Glomerular visceral epithelial cell (primary cell): ENCODE results near the gene GPHN.

Experiments
- DNase-seq: peaks from one replicate; pipeline ENCODE4 v3.0.0-alpha.2; 2016; ENCODE audit errors: extremely low spot score

The GPHN gene

DNA sequence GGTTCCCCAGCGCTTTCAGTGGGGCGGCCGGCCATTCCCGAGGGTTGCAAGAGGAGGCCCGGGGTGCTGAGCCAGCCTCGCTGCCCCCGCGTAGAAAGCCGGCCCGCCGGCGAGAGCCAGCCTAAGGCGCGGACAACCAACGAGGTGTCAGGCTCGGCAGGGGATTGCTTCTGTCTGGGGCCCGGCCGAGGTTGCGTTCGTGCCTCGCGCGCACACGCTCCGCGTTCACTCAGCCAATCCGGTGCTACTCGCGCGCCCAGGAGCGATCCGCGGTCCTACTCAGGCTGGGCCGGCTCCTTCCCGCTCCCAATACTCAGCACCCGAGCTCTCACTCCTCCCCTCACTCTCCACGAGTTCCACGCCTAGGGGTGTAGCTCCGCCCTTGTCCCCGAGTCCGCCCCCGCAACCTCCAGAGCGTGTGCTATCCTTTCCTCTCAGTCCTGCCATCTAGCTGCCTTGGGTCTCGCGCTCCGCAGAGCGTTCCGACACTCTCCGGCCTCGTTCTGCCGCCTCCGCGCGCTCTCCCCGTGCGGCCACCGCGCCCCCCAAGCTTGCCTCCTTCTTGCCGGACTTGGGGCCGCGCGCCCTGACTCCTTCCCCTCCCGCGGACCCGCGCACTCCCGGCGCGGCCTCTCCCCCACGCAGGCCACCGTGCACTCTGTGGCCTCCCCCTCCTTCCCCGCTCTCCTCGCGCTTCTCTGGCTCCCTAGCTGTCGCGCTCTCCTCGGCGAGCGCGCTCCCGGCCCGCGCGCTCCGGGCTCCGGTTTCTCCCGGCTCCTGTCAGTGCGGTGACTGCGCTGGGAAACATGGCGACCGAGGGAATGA lies at the start of gene GPHN:
Gene GPHN, plus strand, starts transcription at position 426 of the 825 bp plus-strand sequence.
- peak; percentile 99 for DNase-seq

DNA sequence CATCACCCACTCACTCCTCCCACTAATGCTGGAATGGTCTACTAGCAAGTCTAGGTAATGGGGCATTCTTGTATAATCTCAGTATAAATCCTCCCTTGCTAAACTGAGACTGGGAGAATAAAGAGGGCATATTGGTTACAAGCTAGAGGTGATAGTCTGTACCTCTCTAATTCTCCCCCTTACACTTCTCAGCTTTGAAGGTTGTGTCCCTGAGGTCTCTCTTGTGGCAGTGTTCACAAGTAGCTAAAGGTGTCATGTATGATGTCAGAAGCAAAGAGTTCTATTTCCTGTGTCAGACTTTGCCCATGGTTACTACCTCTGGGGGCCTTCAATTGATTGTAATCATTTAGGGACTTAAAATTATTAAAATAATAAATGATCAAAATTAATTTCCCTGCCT lies 48.3 kb upstream of the GPHN start:
- DNase-seq = no peak

GRCh38 chr14:66464261-66464660 lies 43.7 kb upstream of the GPHN start:
- DNase-seq = no peak

- no peak for DNase-seq
Observed at GRCh38 chr14:66468778-66469367, 39.1 kb upstream of the GPHN start.

- DNase-seq = no peak
Observed at GRCh38 chr14:66471584-66471983, 36.4 kb upstream of the GPHN start.

GRCh38 chr14:66472251-66472650 lies 35.7 kb upstream of the GPHN start:
- no peak for DNase-seq

DNA sequence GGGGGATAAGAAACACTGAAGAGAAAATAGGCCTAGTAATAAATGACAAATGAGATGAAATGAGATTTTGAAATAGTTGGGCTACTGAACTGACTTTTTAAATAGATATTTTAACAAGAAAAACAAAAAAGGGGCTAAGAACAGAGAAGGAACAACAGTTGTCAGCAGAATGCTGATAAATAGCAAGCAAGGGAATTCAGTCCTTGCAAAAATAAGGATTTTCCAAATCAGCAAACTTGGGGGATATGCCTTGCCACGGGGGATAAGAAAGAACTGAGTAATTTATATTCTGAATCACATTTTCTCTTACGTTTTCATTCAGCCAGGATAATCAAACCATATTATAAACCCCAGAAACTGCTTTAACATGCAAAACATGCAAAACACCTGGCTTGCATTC lies 34.7 kb upstream of the GPHN start:
- DNase-seq = no peak

DNA sequence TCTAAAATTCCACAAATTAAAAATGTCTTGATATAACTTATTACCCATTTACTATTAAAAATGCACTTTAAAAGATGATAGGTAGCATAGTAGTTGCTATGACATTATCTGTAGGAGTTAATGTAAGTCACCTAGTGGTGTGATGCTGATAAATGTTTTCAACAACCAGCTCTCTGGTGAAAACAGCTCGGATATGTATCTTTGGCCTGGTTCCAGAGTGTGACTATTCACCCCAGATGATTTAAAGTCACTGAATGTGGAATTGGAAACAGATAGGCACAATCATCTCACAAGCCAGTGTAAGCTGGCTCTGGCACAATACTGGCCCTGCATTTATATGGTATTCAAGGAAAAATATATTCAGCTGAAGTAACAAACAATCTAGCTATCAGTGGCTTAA lies 31.0 kb upstream of the GPHN start:
- peak; percentile 33 for DNase-seq

DNA sequence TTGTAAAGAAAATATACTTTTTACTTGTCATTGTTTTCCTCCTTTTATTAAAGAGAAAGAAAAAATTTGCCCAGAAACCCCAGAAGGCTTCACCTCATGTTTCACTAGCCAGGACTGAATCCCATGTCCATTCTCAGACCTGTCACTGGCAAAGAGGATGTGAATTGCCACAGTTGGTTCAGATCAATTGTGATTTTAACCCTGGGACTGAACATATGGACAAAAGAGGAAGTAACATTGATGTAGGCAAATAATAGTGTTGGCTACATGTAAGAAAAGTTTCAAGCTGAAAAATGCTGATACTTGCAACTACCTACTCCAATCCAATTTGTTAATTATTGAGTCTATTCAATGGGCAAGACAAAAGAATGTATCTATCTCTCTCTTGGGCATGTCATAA lies 30.4 kb upstream of the GPHN start:
- DNase-seq = no peak

DNA sequence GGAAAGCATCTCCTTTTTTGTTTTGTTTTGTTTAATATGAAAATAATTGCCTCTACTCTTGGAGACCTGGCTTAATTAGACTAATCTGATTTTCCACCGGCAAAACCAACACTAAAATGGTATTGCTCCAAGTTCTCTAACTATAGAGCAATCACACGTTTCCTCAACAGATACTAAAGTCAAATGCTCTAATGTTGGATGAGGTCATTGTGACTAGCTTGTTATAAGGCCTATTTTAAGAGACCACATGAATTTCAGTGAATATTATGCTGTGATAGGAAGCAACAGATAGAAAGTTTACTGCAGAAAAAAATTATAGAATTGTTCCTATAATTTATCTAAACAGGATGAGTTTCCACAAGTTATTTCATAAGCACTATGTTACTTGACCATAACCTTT lies 25.1 kb upstream of the GPHN start:
- no peak for DNase-seq

DNA sequence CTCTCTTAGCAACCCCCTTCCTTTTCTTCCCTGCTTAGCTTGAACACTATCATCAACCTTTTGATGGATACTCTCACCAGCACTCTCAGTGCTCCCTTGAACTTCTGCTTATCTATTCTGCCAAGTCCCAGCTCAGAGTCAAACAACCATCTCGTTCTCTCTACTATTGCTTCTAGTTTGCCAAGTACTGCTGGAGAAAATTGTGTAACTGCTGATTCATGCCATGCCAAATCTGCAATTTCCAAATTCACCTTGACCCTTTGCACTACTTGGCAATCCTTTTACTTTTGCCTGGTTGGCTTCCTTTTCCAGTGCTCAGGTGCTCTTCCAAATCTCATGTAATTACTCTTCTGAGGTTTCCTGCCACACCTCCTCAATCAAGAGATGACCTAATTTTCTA lies 24.6 kb upstream of the GPHN start:
- DNase-seq = no peak

GRCh38 chr14:66485029-66485428 lies 22.9 kb upstream of the GPHN start:
- no peak for DNase-seq

- DNase-seq = no peak
Observed at GRCh38 chr14:66485910-66486421, 22.0 kb upstream of the GPHN start, which contains the start of gene CCDC196. Gene CCDC196 (plus strand): TSS chr14:66486371. CDS start chr14:66486503, 132 bp downstream.

DNA sequence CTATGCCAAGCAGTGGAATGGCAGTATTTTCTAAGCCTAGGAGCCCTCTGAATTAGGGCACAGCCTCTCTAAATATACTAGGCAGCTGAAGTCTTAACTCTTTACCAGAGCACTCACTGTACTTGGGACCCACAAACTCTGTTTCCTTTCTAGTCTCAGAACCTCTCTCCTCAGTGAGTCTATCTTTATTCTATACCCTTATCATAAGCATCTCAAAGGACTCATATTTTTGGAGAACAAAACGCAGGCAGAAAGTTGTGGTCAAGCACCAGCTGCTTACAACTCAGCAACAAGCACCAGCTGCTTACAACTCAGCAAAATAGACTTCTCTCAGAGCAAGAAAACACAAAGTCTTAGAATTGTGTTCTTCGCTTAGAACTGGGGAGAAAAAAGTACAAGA lies 20.8 kb upstream of the GPHN start:
- no peak for DNase-seq

DNA sequence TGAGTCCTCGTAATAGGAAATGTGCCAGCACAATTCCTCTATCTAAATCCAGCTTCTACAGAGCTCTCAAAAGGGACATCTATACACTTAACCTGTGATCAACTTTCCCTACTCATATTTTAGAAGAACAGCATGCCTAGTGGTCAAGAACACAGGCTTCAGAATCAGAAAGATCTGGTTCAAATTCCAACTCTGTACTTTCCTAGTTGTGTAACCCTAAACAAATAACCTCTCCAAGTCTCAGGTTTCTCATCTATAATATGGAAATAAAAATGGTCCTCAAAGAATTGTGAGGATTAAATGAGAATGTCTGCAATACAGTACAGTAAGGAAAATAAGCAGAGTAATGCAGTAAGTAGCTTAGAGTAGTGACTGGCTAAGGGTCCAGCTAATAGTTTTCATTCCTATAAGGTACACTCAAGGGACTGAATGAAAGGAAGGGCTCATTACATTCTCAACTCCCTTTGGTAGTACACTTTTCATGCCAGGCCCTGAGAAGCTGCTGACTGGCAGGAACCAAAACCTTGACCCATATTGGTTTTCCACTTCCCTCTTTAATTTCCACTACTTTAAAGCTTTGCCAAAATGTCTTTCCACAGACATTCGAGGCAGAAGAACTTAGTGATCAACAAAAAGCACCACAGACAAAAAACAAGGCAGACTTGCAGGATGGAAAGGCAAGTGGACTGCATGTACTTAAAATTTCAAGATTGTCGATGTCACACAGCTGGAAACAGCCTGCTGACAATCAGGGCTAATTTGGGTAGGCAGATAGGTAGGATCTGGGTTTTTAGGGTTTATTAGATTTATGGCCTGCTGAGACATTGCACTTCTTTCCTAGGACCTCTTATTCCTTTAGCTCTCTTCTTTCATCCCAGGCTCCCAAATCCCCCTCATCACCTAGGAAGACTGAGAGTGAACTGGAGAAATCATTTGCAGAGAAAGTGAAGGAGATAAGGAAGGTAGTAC lies 17.5 kb upstream of the GPHN start:
- no peak for DNase-seq

DNA sequence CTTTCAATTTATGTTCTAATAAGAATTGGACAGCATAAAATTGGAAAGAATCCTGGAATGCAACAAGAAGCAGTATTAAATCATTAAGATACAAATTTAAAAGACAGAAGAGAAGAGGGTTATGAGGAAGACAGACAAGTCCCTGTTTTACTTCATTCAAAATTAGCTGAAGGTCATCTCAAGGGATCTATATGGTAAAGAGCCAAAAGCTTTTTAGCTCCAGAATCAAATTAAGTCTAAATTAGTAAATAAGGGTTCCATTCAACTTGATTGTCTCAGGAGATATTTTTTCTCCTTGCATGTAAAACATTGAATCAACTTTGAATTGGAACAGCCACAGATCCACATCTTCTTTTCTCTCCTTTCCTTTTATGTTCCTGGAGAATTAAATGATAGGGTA lies 14.2 kb upstream of the GPHN start:
- no peak for DNase-seq

GRCh38 chr14:66495218-66496098 lies 12.5 kb upstream of the GPHN start:
- peak; percentile 70 for DNase-seq

DNA sequence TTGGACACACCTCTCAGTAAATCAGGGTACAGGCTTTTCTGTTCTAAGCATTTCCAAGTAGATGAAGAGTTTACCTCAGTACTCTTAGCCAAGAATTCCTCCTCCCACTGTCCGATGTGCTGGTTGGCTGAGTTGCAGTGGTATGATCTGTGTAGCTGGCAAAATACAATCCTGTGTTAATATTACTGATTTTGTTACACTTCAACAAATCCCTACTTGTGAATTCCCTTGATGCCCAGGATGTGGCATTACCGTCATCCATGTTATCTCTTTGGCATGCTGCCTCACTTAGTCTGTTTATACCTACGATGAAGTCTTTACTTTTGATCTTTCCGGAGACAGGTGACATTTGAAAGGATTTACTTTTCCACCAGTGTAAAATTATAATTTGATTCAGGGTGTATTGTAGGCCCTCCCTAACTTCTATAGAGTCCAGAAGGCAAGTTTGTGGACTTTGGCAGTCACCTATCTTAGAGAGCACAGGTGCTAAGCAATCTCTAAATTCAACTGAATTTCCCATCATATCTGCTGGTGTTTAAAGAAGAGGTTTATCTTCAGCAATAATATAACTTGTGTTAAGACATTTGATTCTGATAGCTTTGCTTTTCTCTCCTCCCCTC lies 11.6 kb upstream of the GPHN start:
- peak; percentile 45 for DNase-seq

DNA sequence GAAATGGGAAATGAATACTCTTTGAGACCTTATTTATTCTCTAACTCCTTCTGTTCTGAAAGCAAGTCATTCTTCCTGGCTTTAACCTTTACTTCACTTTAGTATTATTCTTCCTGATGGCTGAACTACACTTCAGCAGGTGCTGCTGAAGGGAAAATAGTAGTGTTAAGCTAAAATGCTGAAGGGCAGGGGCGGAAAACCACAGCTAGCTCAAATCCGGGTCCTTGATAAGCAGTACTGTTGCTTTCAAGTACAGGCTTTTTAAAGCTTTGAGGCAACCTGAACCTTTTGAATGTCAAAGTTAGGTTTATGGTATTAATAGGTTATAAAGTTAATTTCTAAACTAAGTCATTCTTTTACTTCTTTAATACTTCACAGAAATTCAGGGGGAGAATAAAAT lies 11.0 kb upstream of the GPHN start:
- no peak for DNase-seq

DNA sequence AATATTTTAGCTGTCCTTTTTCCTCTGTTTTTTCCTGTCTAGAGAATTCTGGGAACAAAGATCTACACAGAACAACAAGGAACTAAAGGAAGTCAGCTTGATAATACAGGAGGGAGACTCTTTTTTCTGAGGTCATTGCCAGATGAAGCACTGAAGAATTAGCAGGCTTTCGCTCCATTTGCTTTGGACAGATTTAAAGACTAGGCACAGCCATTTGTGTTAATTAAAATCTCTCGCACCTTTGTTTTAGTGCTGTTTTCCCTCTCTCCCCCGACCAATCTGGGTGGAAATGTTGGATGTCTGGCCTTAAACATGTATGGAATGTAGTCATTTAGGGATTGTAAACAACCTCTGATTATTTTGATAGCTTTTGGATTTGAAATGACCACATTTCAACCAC lies 9.6 kb upstream of the GPHN start:
- no peak for DNase-seq

DNA sequence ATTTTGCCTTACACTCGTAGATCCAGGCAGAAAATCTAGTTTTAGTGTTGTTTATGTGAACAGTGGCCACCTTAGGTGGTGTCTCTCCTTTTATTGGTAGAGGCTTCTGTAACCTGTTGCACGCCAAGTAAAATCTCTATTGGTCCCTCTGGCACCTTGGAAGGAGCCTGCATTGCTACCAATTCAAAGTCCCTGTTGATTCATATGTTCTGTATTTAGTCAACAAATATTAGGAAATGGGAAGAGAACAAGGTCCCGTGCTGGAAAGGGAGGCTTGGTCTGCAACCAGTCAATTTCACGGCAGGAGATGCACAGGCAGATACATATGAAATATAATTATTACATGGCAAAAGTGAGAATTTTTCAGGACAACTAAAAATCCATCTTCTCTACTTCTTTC lies 6.4 kb upstream of the GPHN start:
- DNase-seq = no peak
